Natural killer cell (primary cell): ENCODE data around the gene FBXO33. TPM values are rescaled to one million over a fixed set of nuclear protein-coding genes. Genes with fewer than 3 reads are reported as not detected.
A peak's percentile ranks its signal among the peaks of the same experiment; 100 is the strongest.

Experiments
- ATAC-seq, 3 donors: fragments of 150-1000 bp in 2 of 3; fragments of 200-7000 bp in 1 of 3; cut with Tn5 transposase; 1 replicate in 1 of 3; 2 replicates in 2 of 3; pipeline ENCODE4 v1.10.0; 2021; ENCODE audit warnings: mild to moderate bottlenecking in 2 of 3, moderate library complexity in 2 of 3
- DNase-seq, 2 donors: peaks; one replicate each; pipeline versions ENCODE4 v3.0.0 to v3.0.0-alpha.2; 2013 to 2021; ENCODE audit warnings: mixed read lengths in 1 of 2
- H3K27ac ChIP-seq: one replicate; pipeline ENCODE4 v1.5.1; 2013; ENCODE audit warnings: mild to moderate bottlenecking, low read length
- H3K27me3 ChIP-seq: one replicate; pipeline ENCODE4 v1.6.1; 2013; ENCODE audit warnings: low read length; ENCODE audit not compliant: control insufficient read depth, insufficient read depth
- H3K36me3 ChIP-seq: one replicate; pipeline ENCODE4 v1.6.1; 2013; ENCODE audit warnings: low read length; ENCODE audit not compliant: control insufficient read depth, insufficient read depth
- H3K4me1 ChIP-seq: one replicate; pipeline ENCODE4 v1.6.1; 2013; ENCODE audit warnings: low read length; ENCODE audit not compliant: control insufficient read depth, insufficient read depth
- H3K4me3 ChIP-seq: one replicate; pipeline ENCODE4 v1.5.1; 2013; ENCODE audit warnings: low read length
- H3K9me3 ChIP-seq: one replicate; pipeline ENCODE4 v1.6.1; 2013; ENCODE audit warnings: low read length; ENCODE audit not compliant: control insufficient read depth, insufficient read depth
- H3K27ac Mint-ChIP-seq, 2 donors: one replicate each; pipeline ENCODE4 v1.8.0; 2022; ENCODE audit warnings: mild to moderate bottlenecking in 2 of 2, mixed read lengths in 2 of 2, moderate library complexity in 1 of 2
- H3K27me3 Mint-ChIP-seq, 2 donors: one replicate each; pipeline ENCODE4 v1.8.0; 2022; ENCODE audit warnings: low read depth in 2 of 2, mixed read lengths in 2 of 2
- H3K36me3 Mint-ChIP-seq: one replicate; pipeline ENCODE4 v1.8.0; 2022; ENCODE audit warnings: mixed read lengths
- H3K4me1 Mint-ChIP-seq, 2 donors: one replicate each; pipeline ENCODE4 v1.8.0; 2022; ENCODE audit warnings: mixed read lengths in 2 of 2
- H3K4me3 Mint-ChIP-seq: one replicate; pipeline ENCODE4 v1.8.0; 2022; ENCODE audit warnings: mild to moderate bottlenecking, moderate library complexity, mixed read lengths
- H3K9me3 Mint-ChIP-seq, 2 donors: one replicate each; pipeline ENCODE4 v1.8.0; 2022; ENCODE audit warnings: mixed read lengths in 2 of 2
- CTCF ChIP-seq: fragments of 200-600 bp; IDR thresholded peaks from one replicate; pipeline ENCODE4 v1.8.0; 2022; ENCODE audit warnings: antibody characterized with exemption
- WGBS: methylation state at CpG from one replicate; pipeline ENCODE4 v1.1.7; 2013; ENCODE audit warnings: missing lambda C conversion rate; ENCODE audit not compliant: insufficient coverage; 5-methylcytosine and 5-hydroxymethylcytosine counted together
- intact Hi-C: fragments of 100-400 bp; cut with micrococcal nuclease; formaldehyde crosslinking; loops from one replicate; pipeline ENCODE4 v1.14.2; 2022
- total RNA-seq, 4 donors: library from RNA; stranded (reverse); fragments of 120-200 nt in 1 of 4; gene quantifications; one replicate each; pipeline versions ENCODE4 v1.2.3 to v1.2.4, GENCODE V29; 2013 to 2022

FBXO33 gene
- total RNA-seq, 3 donors from 2014 or later (not counting 1 experiment from before 2014, with no cell fraction given) = 45.7 to 54.1 (median 50.2) TPM

- Histone ChIP-seq H3K27me3 (no peaks in the 10 kb centered on the region), H3K36me3 (peaks cover 36% of the 10 kb centered on the region), H3K4me3 (no peak overlapping the region), H3K9me3 (no peaks in the 10 kb centered on the region), H3K4me1 (no peaks in the 10 kb centered on the region), H3K27ac (no peak overlapping the region)
- H3K4me1 Mint-ChIP-seq = peaks cover 11 to 14% of the 10 kb centered on the region in 2 donors
- no peak for ATAC-seq
- TF ChIP-seq CTCF = no peak
- no peak for DNase-seq
- no peaks in the 10 kb centered on the region for H3K27me3 Mint-ChIP-seq
- WGBS = 91% methylated on average over 8 of the region's 9 CpGs
- no peak overlapping the region for H3K4me3 Mint-ChIP-seq
- peaks cover 8% of the 10 kb centered on the region for H3K36me3 Mint-ChIP-seq
- intact Hi-C loops = no loop called here
- peak overlapping the region in 1 of 2 donors; percentile 45 for H3K27ac Mint-ChIP-seq
- no peaks in the 10 kb centered on the region for H3K9me3 Mint-ChIP-seq
Measured at GRCh38 chr14:39351708-39352107, 80.5 kb downstream of the FBXO33 start.

DNA sequence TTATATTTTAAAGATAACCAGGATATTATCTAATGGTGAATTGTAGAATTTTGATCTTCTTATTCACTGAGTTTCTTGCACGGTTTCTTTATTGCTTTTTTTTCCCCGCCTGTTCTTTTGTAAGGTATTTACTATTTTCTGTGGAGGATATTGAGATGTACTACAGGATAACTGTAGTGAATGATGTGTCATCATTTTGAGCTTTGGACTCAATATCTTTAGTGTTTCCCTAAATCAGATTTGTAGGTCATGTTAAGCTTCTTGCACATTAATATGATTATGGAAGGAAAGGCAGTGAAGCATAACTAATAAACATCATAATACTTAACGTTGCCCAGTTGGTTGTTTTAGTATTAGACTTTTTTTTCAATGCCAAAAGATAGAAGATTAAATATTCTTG, 81.4 kb downstream of the FBXO33 start:
- Mint-ChIP-seq H3K36me3 (peaks cover 8% of the 10 kb centered on the region), H3K27me3 (no peaks in the 10 kb centered on the region), H3K9me3 (no peaks in the 10 kb centered on the region), H3K27ac (peak overlapping the region; percentile 39 to 43), H3K4me3 (no peak overlapping the region), H3K4me1 (peaks cover 4 to 7% of the 10 kb centered on the region in 2 donors)
- ATAC-seq = no peak
- intact Hi-C loops = no loop called here
- DNase-seq = no peak
- 96% methylated on average over 2 of the region's 3 CpGs for WGBS
- H3K4me1 ChIP-seq = no peaks in the 10 kb centered on the region
- H3K27ac ChIP-seq = no peak overlapping the region
- no peaks in the 10 kb centered on the region for H3K27me3 ChIP-seq
- H3K36me3 ChIP-seq = peaks cover 41% of the 10 kb centered on the region
- no peaks in the 10 kb centered on the region for H3K9me3 ChIP-seq
- no peak for TF ChIP-seq CTCF
- no peak overlapping the region for H3K4me3 ChIP-seq

Other genes starting within 250 kb of the FBXO33 start
- gene MIA2, start 198.5 kb downstream of the FBXO33 start, total RNA-seq = 10 to 100 TPM; 44.7 to 45.7 (median 45.4) TPM